Hematopoietic multipotent progenitor cell (in vitro differentiated cells): Measurements from ENCODE around the gene FNDC11. TPM values are rescaled to one million over a fixed set of nuclear protein-coding genes. Genes with fewer than 3 reads are reported as not detected.

Source experiments
- DNase-seq, 3 donors: peaks; one replicate each; pipeline ENCODE4 v3.0.0-alpha.2; 2011 to 2015; ENCODE audit warnings: low read depth in 2 of 3, low spot score in 2 of 3
- total RNA-seq: library from RNA; depleted of rRNA; stranded (reverse); fragments of >200 nt; gene quantifications from one replicate; pipeline ENCODE4 v1.2.3, GENCODE V29; 2012

Gene FNDC11
- total RNA-seq = 1.3 TPM

DNA sequence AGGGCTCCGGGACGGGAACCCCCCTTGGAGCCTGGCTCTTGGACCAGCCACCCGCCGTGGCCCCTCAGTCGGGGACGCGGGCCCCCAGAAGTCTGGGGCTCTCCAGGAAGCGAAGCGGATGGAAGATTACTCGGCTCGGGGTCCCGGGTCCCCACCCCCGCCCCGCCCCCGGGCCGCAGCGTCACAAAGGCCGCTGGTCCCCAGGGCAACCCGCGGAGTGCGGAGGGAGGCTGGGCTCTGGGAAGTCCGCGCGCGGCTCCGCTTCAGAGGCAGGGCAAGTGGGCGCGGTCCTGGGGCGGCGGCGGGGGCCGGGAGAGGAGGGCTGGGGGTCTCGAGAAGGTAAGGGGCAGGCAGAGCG lies at the start of gene FNDC11:
Gene FNDC11 (plus strand): TSS at position 227 of the 358 bp plus-strand sequence. CDS start 1,505 bp downstream, outside the sequence.
- DNase-seq = peak in 2 of 3 donors; percentile 75 to 78

DNA sequence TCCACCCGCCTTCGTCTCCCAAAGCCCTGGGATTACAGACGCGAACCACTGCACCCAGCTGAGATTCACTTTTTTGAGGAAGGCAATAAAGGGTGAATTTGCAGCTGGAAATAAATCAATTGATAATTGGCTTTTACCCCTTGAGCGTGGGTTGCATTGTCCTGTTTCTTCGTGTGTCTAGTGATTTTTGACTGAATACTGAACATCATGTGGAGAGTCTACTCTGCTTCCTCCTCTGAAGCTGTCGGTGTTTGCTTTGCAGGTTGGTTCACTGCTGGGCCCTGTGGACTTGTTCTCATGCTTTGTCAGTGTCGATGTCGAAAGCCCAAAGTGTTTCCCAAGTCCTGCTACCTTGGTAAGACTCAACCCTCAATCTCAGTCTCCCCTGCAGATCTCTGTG lies 49.3 kb upstream of the FNDC11 start:
- no peak for DNase-seq

GRCh38 chr20:63505281-63505680 lies 48.7 kb upstream of the FNDC11 start:
- no peak for DNase-seq

DNA sequence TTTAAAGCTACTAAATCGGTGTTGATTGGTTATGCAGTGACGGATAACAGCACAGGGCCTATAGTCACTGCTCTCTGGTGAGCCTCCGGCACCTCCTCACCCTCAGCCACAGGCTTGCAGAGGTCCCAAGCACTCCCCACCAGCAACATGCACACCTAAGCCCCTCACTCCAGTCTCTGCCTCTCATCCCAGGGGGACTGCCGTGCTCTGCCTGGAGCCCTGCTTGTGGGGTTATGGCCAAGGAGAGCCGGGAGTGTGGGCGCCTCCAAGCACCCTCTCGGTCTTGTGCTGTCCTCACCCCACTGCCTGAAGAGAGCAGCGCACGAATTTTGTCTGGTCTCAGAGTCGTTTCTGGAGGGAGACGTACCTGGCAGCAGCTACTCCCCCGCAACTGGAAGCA lies 48.2 kb upstream of the FNDC11 start:
- no peak for DNase-seq

- DNase-seq = no peak
Observed at GRCh38 chr20:63507083-63507743, 46.7 kb upstream of the FNDC11 start.

- DNase-seq = no peak
Observed at GRCh38 chr20:63508072-63508768, 45.7 kb upstream of the FNDC11 start.

DNA sequence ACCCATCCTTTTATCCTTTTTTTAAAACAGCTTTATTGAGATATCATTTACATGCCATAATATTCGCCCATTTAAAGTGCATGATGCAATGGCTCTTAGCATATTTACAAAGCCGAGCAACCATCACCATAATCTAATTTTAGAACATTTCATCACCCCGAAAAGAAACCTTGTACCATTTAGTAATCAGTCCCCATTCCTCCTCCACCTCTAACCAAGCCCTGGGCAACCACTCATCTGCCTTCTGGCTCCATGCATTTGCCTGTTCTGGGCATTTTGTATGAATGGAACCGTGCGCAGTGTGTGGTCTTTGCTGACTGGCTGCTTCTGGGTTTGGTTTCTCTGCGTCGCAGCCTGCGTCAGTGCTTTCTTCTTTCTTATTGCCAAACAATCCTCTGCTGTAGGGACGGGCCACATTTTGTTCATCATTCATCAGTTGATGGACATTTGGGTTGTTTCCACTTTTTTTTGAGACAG lies 44.8 kb upstream of the FNDC11 start:
- no peak for DNase-seq

GRCh38 chr20:63513207-63513606 lies 40.8 kb upstream of the FNDC11 start:
- DNase-seq = no peak

- DNase-seq = peak in 1 of 3 donors; percentile 67
Observed at GRCh38 chr20:63514520-63514919, 39.4 kb upstream of the FNDC11 start.

DNA sequence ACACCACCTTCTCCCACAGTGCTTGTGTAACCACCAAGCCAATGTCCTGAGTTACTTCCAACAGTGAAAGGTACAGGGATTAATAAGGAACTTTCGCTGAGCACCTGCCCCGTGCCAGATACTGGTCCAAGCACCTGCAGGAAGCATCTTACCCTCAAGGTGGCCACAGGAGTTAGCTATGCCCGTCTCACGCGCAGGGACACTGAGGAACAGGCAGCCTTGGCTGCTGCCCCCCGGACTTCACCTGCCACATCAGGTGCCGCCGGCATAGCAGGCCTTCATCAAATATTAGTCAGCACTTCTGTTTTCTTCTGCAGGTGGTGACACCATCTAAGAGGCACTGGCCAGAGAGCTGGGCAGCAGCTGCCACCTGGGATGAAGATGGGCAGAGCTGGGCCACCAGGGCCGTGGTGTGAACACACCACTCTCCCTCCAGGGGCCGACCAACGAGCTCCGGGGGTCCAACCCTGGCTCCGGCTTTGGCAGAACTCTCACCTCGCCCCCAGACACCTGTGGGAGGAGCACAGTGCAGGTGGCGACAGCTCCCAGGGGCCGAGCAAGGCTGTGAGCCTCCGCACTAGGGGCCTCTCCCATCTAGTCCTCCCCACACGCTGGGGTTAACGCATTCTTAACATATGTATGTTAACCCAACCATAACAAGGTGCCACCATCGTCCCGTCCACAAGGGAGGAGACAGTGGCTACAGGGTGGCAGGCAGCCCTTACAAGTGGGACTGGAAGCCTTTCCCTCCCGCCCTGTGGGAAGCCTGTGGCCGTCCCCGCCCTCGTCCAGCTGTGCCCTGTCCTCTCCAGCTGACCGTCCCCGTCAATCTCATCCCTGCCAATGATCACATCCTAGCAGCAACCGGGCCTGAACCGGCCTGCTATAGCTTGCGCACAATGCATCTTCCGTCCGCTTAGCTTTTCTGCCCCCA lies 36.3 kb upstream of the FNDC11 start:
- no peak for DNase-seq

GRCh38 chr20:63518351-63518861 lies 35.6 kb upstream of the FNDC11 start:
- DNase-seq = no peak

DNA sequence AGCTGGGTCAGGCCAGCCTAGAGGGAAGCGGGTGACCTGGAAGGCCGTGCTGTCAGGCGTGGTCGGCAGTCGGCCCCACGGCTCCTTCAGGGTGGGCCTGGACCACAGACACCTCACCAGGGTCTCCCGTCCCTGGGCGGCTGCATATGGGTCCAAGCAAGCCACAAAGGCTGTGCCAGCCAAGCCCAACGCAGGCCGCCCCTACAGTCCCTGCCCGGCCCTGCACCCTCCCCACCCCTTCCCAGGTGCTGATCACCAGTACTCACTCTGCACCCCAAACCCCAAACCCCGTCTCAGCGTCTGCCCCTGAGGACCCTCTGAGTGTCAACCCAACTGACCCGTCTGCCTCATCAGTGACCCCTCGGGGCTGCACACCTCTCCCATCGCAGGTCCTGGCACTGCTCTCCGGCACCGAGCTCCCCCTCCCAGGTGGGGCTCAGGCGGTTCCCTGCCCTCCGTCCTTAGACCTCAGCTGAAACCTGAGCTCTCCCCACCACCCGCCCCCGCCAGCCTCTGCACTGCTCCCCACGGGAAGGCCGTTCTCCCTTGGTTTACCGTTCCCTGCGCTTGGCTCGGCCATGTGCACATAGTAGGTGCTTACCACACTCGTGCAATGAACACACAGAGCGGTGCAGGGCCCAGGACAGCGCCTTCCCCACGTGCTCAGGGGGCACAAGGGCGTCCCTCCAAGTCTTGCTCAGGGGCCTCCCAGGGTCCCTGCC lies 34.9 kb upstream of the FNDC11 start:
- DNase-seq = no peak

- DNase-seq = peak; percentile 44 to 67 (median 65)
Observed at GRCh38 chr20:63519668-63520503, 34.1 kb upstream of the FNDC11 start.

DNA sequence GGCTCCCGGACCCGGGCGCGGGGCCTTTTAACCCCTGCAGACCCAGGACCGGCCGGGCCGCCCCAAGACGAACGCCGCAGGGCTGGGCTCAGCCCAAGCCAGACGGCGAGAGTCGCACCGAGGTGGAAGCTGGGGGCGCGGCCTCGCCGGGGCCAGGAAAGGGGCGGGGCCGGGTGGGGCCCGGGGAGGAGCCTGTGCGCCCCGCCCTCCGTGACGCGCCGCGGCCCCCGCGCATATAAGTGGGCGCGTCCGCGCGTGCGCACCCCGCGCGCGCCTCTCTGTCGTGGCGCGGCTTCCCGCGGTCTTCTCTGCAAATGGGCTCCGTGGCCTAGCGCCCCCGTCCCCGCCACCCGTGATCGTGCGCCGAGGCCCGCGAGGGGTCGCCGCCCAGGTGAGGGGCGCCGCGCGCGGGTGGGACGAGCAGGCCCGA lies 33.4 kb upstream of the FNDC11 start, which contains the start of gene PPDPF:
Gene PPDPF (plus strand): TSS at position 262 of the 430 bp plus-strand sequence. CDS start 544 bp downstream, outside the sequence.
- DNase-seq = peak; percentile 83 to 90 (median 85)

- DNase-seq = peak in 2 of 3 donors; percentile 66 to 68
Observed at GRCh38 chr20:63520934-63521601, 32.9 kb upstream of the FNDC11 start.

GRCh38 chr20:63521602-63522001 lies 32.4 kb upstream of the FNDC11 start:
- no peak for DNase-seq

- DNase-seq = no peak
Observed at GRCh38 chr20:63522091-63522868, 31.7 kb upstream of the FNDC11 start.
